Measurements from ENCODE around the gene SLX9.

Gene SLX9

GRCh38 chr21:44960141-44961092 lies 20.6 kb downstream of the SLX9 start:
- no peaks in the 10 kb centered on the region for H3K9me3 ChIP-seq (ENCODE audit: control insufficient read depth, low read length)

GRCh38 chr21:44962403-44962966 lies 22.7 kb downstream of the SLX9 start:
- no peak overlapping the region for H3K23ac ChIP-seq (ENCODE audit: low read length in 2 of 2)
- H3K9ac ChIP-seq (ENCODE audit: low read length) = no peak overlapping the region
- peak overlapping the region; percentile 16 to 60 for H3K4ac ChIP-seq (ENCODE audit: low read depth in 1 of 2, low read length in 2 of 2)
- peak overlapping the region; percentile 78 for H4K8ac ChIP-seq (ENCODE audit: low read length)
- WGBS = 3% methylated on average over 9 of the region's 9 CpGs
- peak overlapping the region; percentile 91 for H3K27ac ChIP-seq (ENCODE audit: low read length, poor library complexity, severe bottlenecking)
- no peak overlapping the region for H3K14ac ChIP-seq (ENCODE audit: low read length in 2 of 2)
- H3K4me2 ChIP-seq (ENCODE audit: low read length, poor library complexity, severe bottlenecking) = peak overlapping the region; percentile 32
- H2AFZ ChIP-seq (ENCODE audit: low read depth, low read length) = no peak overlapping the region
- peak overlapping the region; percentile 85 for H4K91ac ChIP-seq (ENCODE audit: low read length)
- peaks cover 60% of the 10 kb centered on the region for H3K4me1 ChIP-seq (ENCODE audit: control insufficient read depth, insufficient read depth, low read depth, low read length)
- H2AK5ac ChIP-seq (ENCODE audit: low read length, severe bottlenecking) = peak overlapping the region; percentile 94
- no peaks in the 10 kb centered on the region for H3K27me3 ChIP-seq (ENCODE audit: control insufficient read depth in 1 of 2, insufficient read depth in 1 of 2, low read length in 2 of 2)
- peak; percentile 97 for DNase-seq
- no peak overlapping the region for H2BK5ac ChIP-seq (ENCODE audit: low read depth, low read length, poor library complexity, severe bottlenecking)
- H3K4me3 ChIP-seq (ENCODE audit: insufficient read depth in 1 of 2, low read depth in 1 of 2, low read length in 2 of 2) = no peak overlapping the region
- no peaks in the 10 kb centered on the region for H3K9me3 ChIP-seq (ENCODE audit: control insufficient read depth, low read length)
- H3K79me1 ChIP-seq (replicated peaks; ENCODE audit: low read length, poor library complexity, severe bottlenecking) = peaks cover 24% of the 10 kb centered on the region
- peak overlapping the region; percentile 75 to 92 for H3K18ac ChIP-seq (ENCODE audit: low read depth in 1 of 2, low read length in 2 of 2)
- H3K36me3 ChIP-seq (ENCODE audit: control insufficient read depth in 1 of 2, insufficient read depth in 2 of 2, low read depth in 1 of 2, low read length in 2 of 2) = peaks cover 25 to 47% of the 10 kb centered on the region in 2 experiments
- peak overlapping the region; percentile 90 to 94 for H2BK12ac ChIP-seq (ENCODE audit: low read length in 2 of 2)
- H2BK120ac ChIP-seq (ENCODE audit: low read depth, low read length) = peak overlapping the region; percentile 68
- H2BK15ac ChIP-seq (ENCODE audit: low read depth, poor library complexity, severe bottlenecking) = no peak overlapping the region

More at GRCh38 chr21:44960141-44961092, 20.6 kb downstream of the SLX9 start:
- peak overlapping the region; percentile 65 to 79 for H2BK12ac ChIP-seq (ENCODE audit: low read length in 2 of 2)
- H3K27ac ChIP-seq (ENCODE audit: low read length, poor library complexity, severe bottlenecking) = no peak overlapping the region
- H4K91ac ChIP-seq (ENCODE audit: low read length) = peak overlapping the region; percentile 79
- no peaks in the 10 kb centered on the region for H3K27me3 ChIP-seq (ENCODE audit: control insufficient read depth in 1 of 2, insufficient read depth in 1 of 2, low read length in 2 of 2)
- 97% methylated on average over 23 of the region's 23 CpGs for WGBS
- no peak overlapping the region for H2AFZ ChIP-seq (ENCODE audit: low read depth, low read length)
- H3K36me3 ChIP-seq (ENCODE audit: control insufficient read depth in 1 of 2, insufficient read depth in 2 of 2, low read depth in 1 of 2, low read length in 2 of 2) = peaks cover 33 to 38% of the 10 kb centered on the region in 2 experiments
- H3K4me2 ChIP-seq (ENCODE audit: low read length, poor library complexity, severe bottlenecking) = no peak overlapping the region
- no peak overlapping the region for H2BK15ac ChIP-seq (ENCODE audit: low read depth, poor library complexity, severe bottlenecking)
- peak overlapping the region; percentile 46 for H2BK5ac ChIP-seq (ENCODE audit: low read depth, low read length, poor library complexity, severe bottlenecking)
- peak overlapping the region in 1 of 2 experiments; percentile 30 for H3K14ac ChIP-seq (ENCODE audit: low read length in 2 of 2)
- H2BK120ac ChIP-seq (ENCODE audit: low read depth, low read length) = no peak overlapping the region
- peak overlapping the region in 1 of 2 experiments; percentile 61 for H3K18ac ChIP-seq (ENCODE audit: low read depth in 1 of 2, low read length in 2 of 2)
- no peak overlapping the region for H3K9ac ChIP-seq (ENCODE audit: low read length)
- no peak for DNase-seq
- H3K79me1 ChIP-seq (replicated peaks; ENCODE audit: low read length, poor library complexity, severe bottlenecking) = peaks cover 22% of the 10 kb centered on the region
- peak overlapping the region; percentile 42 for H2AK5ac ChIP-seq (ENCODE audit: low read length, severe bottlenecking)
- no peak overlapping the region for H4K8ac ChIP-seq (ENCODE audit: low read length)
- H3K4ac ChIP-seq (ENCODE audit: low read depth in 1 of 2, low read length in 2 of 2) = peak overlapping the region; percentile 22 to 41
- H3K4me1 ChIP-seq (ENCODE audit: control insufficient read depth, insufficient read depth, low read depth, low read length) = peaks cover 61% of the 10 kb centered on the region
- no peak overlapping the region for H3K23ac ChIP-seq (ENCODE audit: low read length in 2 of 2)
- no peak overlapping the region for H3K4me3 ChIP-seq (ENCODE audit: insufficient read depth in 1 of 2, low read depth in 1 of 2, low read length in 2 of 2)

GRCh38 chr21:44964381-44964780 lies 24.6 kb downstream of the SLX9 start:
- Histone ChIP-seq H3K9me3 (ENCODE audit: control insufficient read depth, low read length) (no peaks in the 10 kb centered on the region), H3K27me3 (ENCODE audit: control insufficient read depth in 1 of 2, insufficient read depth in 1 of 2, low read length in 2 of 2) (no peaks in the 10 kb centered on the region), H3K4ac (ENCODE audit: low read depth in 1 of 2, low read length in 2 of 2) (no peak overlapping the region), H3K23ac (ENCODE audit: low read length in 2 of 2) (no peak overlapping the region), H3K9ac (ENCODE audit: low read length) (no peak overlapping the region), H2BK120ac (ENCODE audit: low read depth, low read length) (no peak overlapping the region), H2BK5ac (ENCODE audit: low read depth, low read length, poor library complexity, severe bottlenecking) (no peak overlapping the region), H2BK15ac (ENCODE audit: low read depth, poor library complexity, severe bottlenecking) (no peak overlapping the region), H4K91ac (ENCODE audit: low read length) (peak overlapping the region; percentile 35), H3K27ac (ENCODE audit: low read length, poor library complexity, severe bottlenecking) (no peak overlapping the region), H3K18ac (ENCODE audit: low read depth in 1 of 2, low read length in 2 of 2) (no peak overlapping the region), H4K8ac (ENCODE audit: low read length) (no peak overlapping the region), H3K4me1 (ENCODE audit: control insufficient read depth, insufficient read depth, low read depth, low read length) (peaks cover 56% of the 10 kb centered on the region), H3K4me2 (ENCODE audit: low read length, poor library complexity, severe bottlenecking) (no peak overlapping the region), H3K14ac (ENCODE audit: low read length in 2 of 2) (no peak overlapping the region), H2BK12ac (ENCODE audit: low read length in 2 of 2) (peak overlapping the region in 1 of 2 experiments; percentile 75), H3K79me1 (replicated peaks; ENCODE audit: low read length, poor library complexity, severe bottlenecking) (peaks cover 25% of the 10 kb centered on the region), H2AFZ (ENCODE audit: low read depth, low read length) (no peak overlapping the region), H3K4me3 (ENCODE audit: insufficient read depth in 1 of 2, low read depth in 1 of 2, low read length in 2 of 2) (no peak overlapping the region), H3K36me3 (ENCODE audit: control insufficient read depth in 1 of 2, insufficient read depth in 2 of 2, low read depth in 1 of 2, low read length in 2 of 2) (peaks cover 33 to 45% of the 10 kb centered on the region in 2 experiments), H2AK5ac (ENCODE audit: low read length, severe bottlenecking) (no peak overlapping the region)
- 97% methylated on average over 12 of the region's 12 CpGs for WGBS
- no peak for DNase-seq

Data from mesenchymal stem cell (in vitro differentiated cells and primary cell).